GM18858 (cell line): ENCODE results near the gene CAMTA1.

ENCODE experiments used
- ATAC-seq: cut with Tn5 transposase; IDR thresholded peaks from one replicate; pipeline ENCODE4 v1.9.1; 2021; ENCODE audit not compliant: unreplicated experiment

CAMTA1 gene

DNA sequence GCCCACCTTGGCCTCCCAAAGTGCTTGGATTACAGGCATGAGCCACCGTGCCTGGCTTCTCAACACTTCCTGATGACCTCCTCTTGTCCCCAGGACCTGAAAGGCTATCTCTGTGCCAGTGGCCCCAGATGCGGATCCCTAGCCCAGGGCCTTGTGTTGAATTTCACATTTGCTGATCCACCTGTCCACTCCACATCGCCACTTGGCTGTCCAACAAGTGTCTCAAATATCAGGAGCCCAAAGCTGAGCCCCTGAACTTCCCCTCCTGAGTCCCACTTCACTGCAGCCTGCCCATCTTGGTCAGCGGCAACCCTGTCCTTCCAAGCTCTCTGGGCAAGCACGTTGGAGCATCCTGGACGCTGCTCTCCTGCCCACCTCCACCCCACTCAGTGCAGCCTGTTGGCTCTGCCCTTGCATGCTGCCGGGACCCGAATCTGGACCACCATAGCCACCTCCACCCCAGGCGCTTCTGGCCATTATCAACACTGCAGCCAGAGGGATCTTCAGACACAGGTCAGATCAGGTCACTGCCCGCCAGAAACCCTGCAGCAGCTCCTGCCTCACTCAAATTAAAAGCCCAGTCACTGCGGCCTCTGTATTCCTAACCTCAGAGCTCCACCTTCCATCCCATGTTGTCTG lies 633.3 kb downstream of the CAMTA1 start:
- ATAC-seq: no peak

- ATAC-seq: no peak
Observed at GRCh38 chr1:7420098-7420445, 634.8 kb downstream of the CAMTA1 start.

GRCh38 chr1:7420470-7421100 lies 635.3 kb downstream of the CAMTA1 start:
- ATAC-seq: no peak

DNA sequence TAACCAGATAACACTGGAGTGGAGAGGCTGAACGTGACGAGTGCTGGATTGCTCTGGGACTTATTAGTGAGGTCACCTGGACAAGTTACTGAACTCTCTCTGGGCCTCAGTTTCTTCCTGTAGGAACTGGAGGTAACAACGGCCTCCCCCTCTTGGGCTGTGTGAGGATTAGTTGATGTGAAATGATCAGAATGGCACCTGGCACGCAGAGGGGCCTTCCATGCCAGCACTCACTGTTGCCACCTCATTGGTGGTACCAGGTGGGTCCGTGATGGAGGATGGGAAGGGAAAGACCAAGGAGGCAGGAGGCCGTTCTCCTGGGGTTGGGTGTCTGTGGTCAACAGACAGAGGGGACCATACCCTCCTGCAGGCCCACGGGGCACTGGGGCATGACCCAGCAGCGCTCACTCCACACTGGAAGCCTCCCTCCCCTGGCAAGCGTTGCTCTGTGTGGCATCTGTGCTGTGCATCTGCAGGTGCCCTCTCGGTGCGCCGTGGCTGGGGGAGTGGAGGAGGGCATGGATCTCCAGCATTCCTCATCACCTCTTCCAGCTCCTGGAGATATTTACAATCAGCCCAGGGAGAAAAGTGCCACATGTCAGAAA lies 636.3 kb downstream of the CAMTA1 start:
- no peak for ATAC-seq

DNA sequence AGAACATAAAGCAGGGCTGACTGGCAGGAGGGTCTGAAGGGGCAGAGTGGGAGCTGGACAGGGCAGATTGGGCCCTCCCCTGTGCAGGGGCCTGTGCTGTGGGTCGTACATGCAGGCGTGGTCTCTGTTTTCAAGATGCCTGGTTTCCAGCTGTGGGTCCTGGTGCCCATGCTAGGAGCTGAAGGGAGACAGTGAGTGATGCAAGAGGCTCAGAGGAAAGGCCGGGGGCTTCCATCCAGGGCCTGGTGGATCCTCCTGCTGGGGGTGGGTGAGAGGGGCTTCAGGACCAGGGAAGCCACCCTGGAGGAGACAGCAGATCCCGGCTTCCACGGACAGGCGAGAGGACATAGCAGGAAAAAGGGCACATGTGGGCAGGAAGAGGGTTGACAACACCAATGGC lies 636.8 kb downstream of the CAMTA1 start:
- ATAC-seq: no peak

GRCh38 chr1:7422561-7422960 lies 637.3 kb downstream of the CAMTA1 start:
- no peak for ATAC-seq

DNA sequence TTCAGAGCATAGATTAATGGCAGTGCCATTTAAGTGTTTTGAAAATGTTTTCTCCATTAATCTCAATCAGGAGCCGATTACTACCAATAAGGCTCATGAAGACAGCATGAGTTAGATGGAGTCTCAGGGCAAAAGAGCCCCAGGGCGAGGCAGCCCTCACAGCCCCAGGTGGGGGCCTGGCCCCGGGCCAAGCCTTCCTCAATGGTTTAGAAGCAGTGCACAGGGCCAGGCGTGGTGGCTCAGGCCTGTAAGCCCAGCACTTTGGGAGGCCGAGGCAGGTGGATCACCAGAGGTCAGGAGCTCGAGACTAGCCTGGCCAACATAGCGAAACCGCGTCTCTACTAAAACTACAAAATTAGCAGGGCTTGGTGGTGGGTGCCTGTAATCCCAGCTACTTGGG lies 637.7 kb downstream of the CAMTA1 start:
- no peak for ATAC-seq

DNA sequence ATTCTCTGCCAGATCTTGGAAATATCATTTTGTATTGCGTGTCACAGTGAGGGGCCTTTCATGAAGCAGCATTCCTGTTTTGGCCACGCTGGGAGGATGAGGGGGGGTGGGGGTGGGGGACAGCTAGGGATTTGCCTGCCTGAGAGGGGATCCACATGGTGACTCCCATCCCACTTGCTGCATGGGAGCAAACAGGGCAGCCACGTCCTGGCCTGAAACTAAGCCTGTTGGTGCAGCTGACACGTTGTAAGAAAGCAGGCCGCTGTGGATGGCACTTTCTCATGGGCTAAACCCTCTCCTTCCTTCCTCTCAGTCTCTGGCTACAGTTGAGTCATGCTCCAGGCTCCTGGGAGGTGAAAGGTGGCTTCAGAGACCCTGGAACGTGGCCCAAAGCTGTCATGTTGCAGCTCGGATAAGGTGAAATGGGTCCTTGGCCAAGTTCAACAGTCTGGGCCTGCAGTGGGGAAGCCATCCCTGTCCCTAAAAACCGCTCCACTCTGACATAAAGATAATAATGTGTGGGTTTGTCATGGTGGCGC lies 639.2 kb downstream of the CAMTA1 start:
- ATAC-seq: no peak

DNA sequence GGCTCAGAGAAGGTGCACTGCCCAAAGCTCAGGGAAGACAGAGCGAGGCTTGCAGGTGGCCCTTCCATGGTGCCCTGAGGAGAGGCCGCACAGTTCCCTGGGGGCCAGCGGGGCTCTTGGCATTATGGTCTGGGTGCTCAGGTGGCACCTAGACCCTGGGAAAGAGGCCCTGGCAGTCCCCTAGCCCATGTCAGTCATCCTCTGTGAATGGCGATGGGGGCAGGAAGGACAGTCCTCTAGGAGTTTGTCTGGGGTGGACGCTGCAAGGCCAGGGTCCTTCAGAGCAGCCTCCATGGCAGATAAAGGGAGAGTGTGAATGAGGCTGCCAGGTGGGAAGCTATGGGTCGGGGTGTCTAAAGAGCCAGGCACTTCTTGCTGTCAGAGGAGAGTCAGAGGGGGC lies 640.0 kb downstream of the CAMTA1 start:
- ATAC-seq: no peak

GRCh38 chr1:7425771-7426170 lies 640.5 kb downstream of the CAMTA1 start:
- no peak for ATAC-seq

GRCh38 chr1:7426780-7427604 lies 641.7 kb downstream of the CAMTA1 start:
- ATAC-seq: no peak

DNA sequence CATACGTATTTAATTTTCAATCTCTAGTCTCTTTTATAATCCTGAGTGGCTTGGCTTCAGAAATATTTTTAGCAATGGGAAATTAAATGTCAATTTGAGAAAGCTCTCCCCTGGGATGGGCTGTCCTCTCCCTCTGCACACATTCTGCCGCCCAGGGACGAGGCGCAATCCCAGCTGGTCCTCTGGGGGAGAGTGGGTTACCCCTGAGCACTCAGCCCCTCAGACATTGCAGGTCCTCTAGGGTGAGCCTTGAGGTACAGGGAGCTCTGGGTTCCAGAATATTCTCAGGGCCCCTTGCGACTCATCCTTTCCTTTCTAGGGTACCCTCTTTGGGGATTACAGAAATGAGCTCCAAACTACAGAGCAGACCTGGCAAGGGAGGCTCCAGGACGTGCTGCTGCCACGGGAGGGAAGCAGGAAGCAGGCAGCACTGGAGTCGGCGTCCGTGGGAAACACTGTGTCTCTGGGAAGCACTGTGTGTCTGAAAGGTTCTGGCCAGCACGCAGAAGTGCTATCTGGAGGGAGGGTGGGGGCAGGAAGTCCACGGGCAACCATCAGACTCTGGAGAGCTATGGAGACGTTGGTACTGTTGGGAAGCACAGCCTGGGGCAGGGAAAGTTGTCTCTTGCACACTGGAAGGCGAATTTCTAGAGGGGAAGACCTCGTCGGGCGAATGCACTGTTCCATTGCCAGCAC lies 642.5 kb downstream of the CAMTA1 start:
- ATAC-seq: no peak

DNA sequence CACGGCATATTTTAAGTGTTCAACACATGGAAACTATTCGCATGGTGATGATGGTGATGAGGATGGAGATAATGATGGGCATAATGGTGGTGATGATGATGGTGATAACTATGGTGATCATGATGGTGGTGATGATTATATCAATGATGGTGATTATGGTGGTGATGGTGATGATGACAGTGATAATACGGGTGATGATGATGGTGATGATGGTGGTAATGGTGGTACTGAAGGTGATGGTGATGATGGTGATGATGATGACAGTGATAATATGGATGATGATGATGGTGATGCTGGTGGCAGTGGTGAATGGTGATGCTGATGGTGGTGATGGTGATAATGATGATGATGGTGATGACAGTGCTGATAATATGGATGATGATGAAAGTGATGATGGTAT lies 644.0 kb downstream of the CAMTA1 start:
- no peak for ATAC-seq

- no peak for ATAC-seq
Observed at GRCh38 chr1:7430047-7430608, 644.9 kb downstream of the CAMTA1 start.

DNA sequence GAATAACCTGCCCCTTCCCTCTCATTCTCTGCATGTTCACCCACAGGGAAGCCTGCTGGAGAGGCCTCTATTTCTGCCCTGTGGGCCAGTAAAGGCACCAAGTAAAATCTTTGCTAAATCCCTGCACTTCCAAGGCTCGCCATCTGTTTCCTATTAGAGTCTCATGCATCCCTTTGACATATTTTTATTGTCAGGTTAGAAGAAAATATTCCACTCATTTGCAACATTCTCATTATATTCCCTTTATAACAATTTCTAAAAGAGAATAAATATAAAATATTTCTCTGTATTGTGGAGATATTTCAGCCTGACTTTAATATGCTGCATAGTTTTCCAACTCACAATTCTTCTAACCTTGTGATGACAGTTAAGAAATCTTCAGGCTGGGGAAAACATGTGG lies 645.4 kb downstream of the CAMTA1 start:
- no peak for ATAC-seq

GRCh38 chr1:7432102-7432899 lies 647.0 kb downstream of the CAMTA1 start:
- ATAC-seq: no peak

DNA sequence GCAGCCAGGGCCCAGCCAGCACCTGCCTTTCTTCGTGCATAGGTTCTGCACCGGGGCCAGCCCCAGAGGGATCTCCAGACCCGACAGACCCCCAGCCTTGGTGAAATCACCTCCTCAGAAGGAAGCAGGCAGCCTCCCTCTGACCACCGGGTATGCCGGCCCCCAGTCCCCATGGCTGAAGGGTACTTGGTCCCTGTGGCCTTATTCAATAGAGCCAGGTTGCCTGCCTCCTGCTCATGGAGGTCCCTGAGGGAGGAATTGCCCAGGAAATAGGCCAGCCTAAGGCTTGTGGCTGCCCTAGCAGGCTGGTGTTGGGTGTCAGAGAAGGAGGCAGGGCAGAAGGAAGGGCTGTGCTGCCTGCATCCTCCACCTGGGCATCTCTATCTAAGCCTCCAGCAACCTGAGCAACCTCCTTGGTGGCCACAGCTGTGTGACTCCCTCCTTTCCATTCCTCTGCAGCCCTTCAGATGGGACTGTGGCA lies 647.7 kb downstream of the CAMTA1 start:
- ATAC-seq: no peak

- ATAC-seq: no peak
Observed at GRCh38 chr1:7434566-7434965, 649.3 kb downstream of the CAMTA1 start.

- no peak for ATAC-seq
Observed at GRCh38 chr1:7435276-7436055, 650.2 kb downstream of the CAMTA1 start.
